Iris pigment epithelial cell (primary cell): ENCODE measurements around the gene CRABP1.

Source experiments
- DNase-seq: peaks from one replicate; pipeline ENCODE4 v3.0.0-alpha.2; 2011; ENCODE audit warnings: low read depth

CRABP1 gene

GRCh38 chr15:78347586-78348543 is 7.7 kb downstream of the CRABP1 start:
- DNase-seq: no peak

- no peak for DNase-seq
Observed at GRCh38 chr15:78350058-78350457, 9.9 kb downstream of the CRABP1 start.

- no peak for DNase-seq
Observed at GRCh38 chr15:78351539-78351938, 11.4 kb downstream of the CRABP1 start.

- DNase-seq: no peak
Observed at GRCh38 chr15:78353093-78353492, 12.9 kb downstream of the CRABP1 start.

GRCh38 chr15:78355177-78355576 is 15.0 kb downstream of the CRABP1 start:
- DNase-seq: no peak

GRCh38 chr15:78358102-78358870 is 18.1 kb downstream of the CRABP1 start:
- peak; percentile 31 for DNase-seq

- no peak for DNase-seq
Observed at GRCh38 chr15:78359041-78359808, 19.1 kb downstream of the CRABP1 start.

GRCh38 chr15:78360367-78360801 is 20.2 kb downstream of the CRABP1 start:
- DNase-seq: no peak

- no peak for DNase-seq
Observed at GRCh38 chr15:78360958-78361718, 21.0 kb downstream of the CRABP1 start.

GRCh38 chr15:78361771-78362506 is 21.8 kb downstream of the CRABP1 start:
- no peak for DNase-seq

- DNase-seq: no peak
Observed at GRCh38 chr15:78362716-78363380, 22.7 kb downstream of the CRABP1 start.

- DNase-seq: no peak
Observed at GRCh38 chr15:78363381-78363734, 23.2 kb downstream of the CRABP1 start.

- DNase-seq: no peak
Observed at GRCh38 chr15:78364233-78364632, 24.1 kb downstream of the CRABP1 start.

- DNase-seq: no peak
Observed at GRCh38 chr15:78365917-78366316, 25.8 kb downstream of the CRABP1 start.

GRCh38 chr15:78366342-78366741 is 26.2 kb downstream of the CRABP1 start:
- no peak for DNase-seq

- DNase-seq: peak; percentile 10
Observed at GRCh38 chr15:78368651-78369050, 28.5 kb downstream of the CRABP1 start.

- no peak for DNase-seq
Observed at GRCh38 chr15:78369161-78369560, 29.0 kb downstream of the CRABP1 start.

- DNase-seq: no peak
Observed at GRCh38 chr15:78370013-78370412, 29.9 kb downstream of the CRABP1 start.

- no peak for DNase-seq
Observed at GRCh38 chr15:78372880-78373279, 32.7 kb downstream of the CRABP1 start.
